Measurements from ENCODE around the gene ZNF700.

GRCh38 chr19:11984986-11985385, 60.1 kb downstream of the ZNF700 start:
- no peak for TF ChIP-seq POLR2A (IDR thresholded peaks at IDR 0.05)
- TF ChIP-seq CTCF (IDR thresholded peaks at IDR 0.05): no peak
